Measurements from ENCODE around the gene TUBB1. TPM values are rescaled to one million over a fixed set of nuclear protein-coding genes. Genes with fewer than 3 reads are reported as not detected.

TUBB1 gene
- total and polyA plus RNA-seq, 2 of the 4 experiments (the other 2 are of a cell fraction), result not detected

GRCh38 chr20:59040667-59041066 lies 21.4 kb downstream of the TUBB1 start:
- CTCF ChIA-PET, result no interaction called here
- H4K5ac ChIP-seq (ENCODE audit: low read depth, low read length), result no peak overlapping the region

More at GRCh38 chr20:59040667-59041066, 21.4 kb downstream of the TUBB1 start:
- intact Hi-C loops (cut with micrococcal nuclease) (loop anchor here (10.0 kb wide), 1 partner anchor 806 kb away; no protein-coding TSS in a partner anchor), in situ Hi-C loops (cut with MboI; ENCODE audit: low sequenced_read_pairs) (loop anchor here (25.0 kb wide), 3 partner anchors 803 to 1653 kb away; partner anchors contain the start of genes ANKRD60 and RBM38), dilution Hi-C loops (cut with HindIII; ENCODE audit: low sequenced_read_pairs, unreplicated experiment) (no loop called here)
- Histone ChIP-seq H2BK120ac (ENCODE audit: low read depth, low read length) (no peak overlapping the region), H3K9ac (ENCODE audit: low read depth, low read length) (no peak overlapping the region; the same call in 1 of the 2 replicates), H3K9me1 (ENCODE audit: insufficient read depth, low read length) (peaks cover 9% of the 10 kb centered on the region; the same call in 1 of the 2 replicates), H3K4me2 (ENCODE audit: low read depth, low read length) (no peak overlapping the region), H3K27ac (ENCODE audit: insufficient read depth, low read length) (no peak overlapping the region), H4K8ac (ENCODE audit: low read depth in 2 of 2, low read length in 2 of 2) (no peak overlapping the region), H4K20me1 (ENCODE audit: insufficient read depth, low read length) (peaks cover 9% of the 10 kb centered on the region; the same call in 1 of the 2 replicates), H2AFZ (replicated peaks; ENCODE audit: low read length, poor library complexity) (no peak overlapping the region), H2BK5ac (ENCODE audit: low read depth, low read length, poor library complexity, severe bottlenecking) (no peak overlapping the region), H3K23ac (ENCODE audit: low read depth, low read length) (no peak overlapping the region), H2BK20ac (ENCODE audit: low read depth, low read length) (no peak overlapping the region), H3K4ac (ENCODE audit: low read depth, low read length) (no peak overlapping the region), H3K56ac (ENCODE audit: extremely low read depth, insufficient read depth, low read length) (no peak overlapping the region), H3K36me3 (ENCODE audit: control insufficient read depth, insufficient read depth, low read length) (peaks cover 16% of the 10 kb centered on the region), H3K14ac (replicated peaks; ENCODE audit: low read depth, low read length) (no peak overlapping the region), H3K79me1 (ENCODE audit: low read depth in 1 of 2, low read length in 2 of 2) (peaks cover 36 to 52% of the 10 kb centered on the region in 2 experiments), H2BK15ac (ENCODE audit: low read depth, low read length) (no peak overlapping the region), H3K4me3 (ENCODE audit: insufficient read depth, low read depth, low read length) (no peak overlapping the region), H4K91ac (ENCODE audit: insufficient read depth, low read depth, low read length) (no peak overlapping the region), H2AK9ac (replicated peaks; ENCODE audit: low read depth, low read length, poor library complexity) (no peak overlapping the region), H2AK5ac (ENCODE audit: low read depth, low read length) (no peak overlapping the region), H3K4me1 (ENCODE audit: control insufficient read depth, insufficient read depth, low read length) (peaks cover 8% of the 10 kb centered on the region), H3K18ac (ENCODE audit: low read depth, low read length) (no peak overlapping the region), H3K9me3 (ENCODE audit: control insufficient read depth, insufficient read depth, low read length) (no peaks in the 10 kb centered on the region), H3K27me3 (ENCODE audit: control insufficient read depth, insufficient read depth, low read length) (no peaks in the 10 kb centered on the region)
- TF ChIP-seq RAD21 (IDR thresholded peaks at IDR 0.05; ENCODE audit: low read length), result no peak
- no peak for TF ChIP-seq CTCF (conservative IDR thresholded peaks at IDR 0.05; ENCODE audit: low read depth, low read length)
- no peak for TF ChIP-seq SMC3 (IDR thresholded peaks at IDR 0.05; ENCODE audit: low read depth, low read length)
- no peak for TF ChIP-seq MAZ (IDR thresholded peaks at IDR 0.05; ENCODE audit: borderline replicate concordance, low read depth, low read length)
- no peak for TF ChIP-seq NFE2L2 (IDR thresholded peaks at IDR 0.05; ENCODE audit: low read depth, low read length)
- TF ChIP-seq ELK1 (IDR thresholded peaks at IDR 0.05; ENCODE audit: borderline replicate concordance, low read depth, low read length), result no peak
- no peak for TF ChIP-seq POLR2A (IDR thresholded peaks at IDR 0.05; ENCODE audit: low read depth, low read length)
- no peak for TF ChIP-seq RFX5 (IDR thresholded peaks at IDR 0.05; ENCODE audit: low read depth, low read length)
- TF ChIP-seq CEBPB (IDR thresholded peaks at IDR 0.05; ENCODE audit: low read depth, low read length), result no peak
- no peak for TF ChIP-seq CHD1 (IDR thresholded peaks at IDR 0.05; ENCODE audit: low read depth, low read length)
- no peak for TF ChIP-seq RCOR1 (IDR thresholded peaks at IDR 0.05; ENCODE audit: insufficient replicate concordance, low read length)
- no peak for TF ChIP-seq MAFK (IDR thresholded peaks at IDR 0.05; ENCODE audit: low read depth, low read length)
- TF ChIP-seq BHLHE40 (IDR thresholded peaks at IDR 0.05; ENCODE audit: low read depth, low read length), result no peak
- no peak for TF ChIP-seq USF2 (IDR thresholded peaks at IDR 0.05; ENCODE audit: low read depth, low read length)
- TF ChIP-seq MXI1 (IDR thresholded peaks at IDR 0.05; ENCODE audit: borderline replicate concordance, low read depth, low read length), result no peak
- no peak for TF ChIP-seq FOS (IDR thresholded peaks at IDR 0.05; ENCODE audit: low read depth, low read length)
- POLR2A ChIA-PET (ENCODE audit: unreplicated experiment), result no interaction called here
- 57% methylated on average over 1 of the region's 5 CpGs; no CpG with 5 or more reads in 1 of the 2 experiments for WGBS, 2 experiments (ENCODE audit: extremely low coverage in 2 of 2, insufficient read length in 1 of 2)
- DNase-seq, result no peak
- BruUV-seq (replicated peaks), result TSS peak; percentile 40
- ATAC-seq (ENCODE audit: low read depth), result no peak

Data from IMR-90 (cell line).